WERI-Rb-1 (cell line): ENCODE results near the gene GGN.
A peak's percentile ranks its signal among the peaks of the same experiment; 100 is the strongest.

Source experiments
- DNase-seq: peaks from one replicate; pipeline ENCODE4 v3.0.0-alpha.2; 2020
- H3K27ac ChIP-seq: fragments of 250-450 bp; sonication (Bioruptor Pico); 2 replicates; pipeline ENCODE4 v1.5.1; 2020; ENCODE audit warnings: mild to moderate bottlenecking, moderate library complexity
- H3K27me3 ChIP-seq: fragments of 250-450 bp; sonication (Bioruptor Pico); 2 replicates; pipeline ENCODE4 v1.5.1; 2021; ENCODE audit warnings: mild to moderate bottlenecking, low read depth, moderate library complexity; ENCODE audit not compliant: insufficient read depth, severe bottlenecking
- H3K36me3 ChIP-seq: fragments of 250-450 bp; sonication (Bioruptor Pico); 2 replicates; pipeline ENCODE4 v1.5.1; 2020; ENCODE audit warnings: mild to moderate bottlenecking, moderate library complexity
- H3K4me3 ChIP-seq: 2 replicates; pipeline ENCODE4 v1.5.1; 2011; ENCODE audit warnings: low read depth, mild to moderate bottlenecking, control low read depth, low read length
- H3K9me3 ChIP-seq: fragments of 250-450 bp; sonication (Bioruptor Pico); 2 replicates; pipeline ENCODE4 v1.5.1; 2021; ENCODE audit warnings: mild to moderate bottlenecking, moderate library complexity; ENCODE audit not compliant: severe bottlenecking
- TF ChIP-seq, protein P1 (sequence below): IDR thresholded peaks from 2 replicates; pipeline ENCODE4 v1.5.1; 2011; ENCODE audit warnings: low read depth, mild to moderate bottlenecking, control low read depth, inconsistent platforms, low read length

GGN gene

DNA sequence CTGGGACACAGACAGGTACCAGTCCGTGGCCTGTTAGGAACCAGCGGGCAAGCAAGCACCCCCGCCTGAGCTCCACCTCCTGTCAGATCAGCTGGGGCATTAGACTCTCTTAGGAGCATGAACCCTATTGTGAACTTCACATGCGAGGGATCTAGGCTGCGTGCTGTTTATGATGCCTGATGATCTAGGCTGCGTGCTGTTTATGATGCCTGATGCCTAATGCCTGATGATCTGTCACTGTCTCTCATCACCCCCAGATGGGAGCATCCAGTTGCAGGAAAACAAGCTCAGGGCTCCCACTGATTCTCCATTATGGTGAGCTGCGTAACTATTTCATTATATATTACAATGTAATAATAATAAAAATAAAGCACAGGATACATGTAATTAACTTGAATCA is 34.6 kb upstream of the GGN start:
- DNase-seq = no peak
- Histone ChIP-seq H3K9me3 (no peaks in the 10 kb centered on the region), H3K4me3 (no peak overlapping the region), H3K27me3 (no peaks in the 10 kb centered on the region), H3K36me3 (no peaks in the 10 kb centered on the region), H3K27ac (no peak overlapping the region)
- TF ChIP-seq, protein P1, sequence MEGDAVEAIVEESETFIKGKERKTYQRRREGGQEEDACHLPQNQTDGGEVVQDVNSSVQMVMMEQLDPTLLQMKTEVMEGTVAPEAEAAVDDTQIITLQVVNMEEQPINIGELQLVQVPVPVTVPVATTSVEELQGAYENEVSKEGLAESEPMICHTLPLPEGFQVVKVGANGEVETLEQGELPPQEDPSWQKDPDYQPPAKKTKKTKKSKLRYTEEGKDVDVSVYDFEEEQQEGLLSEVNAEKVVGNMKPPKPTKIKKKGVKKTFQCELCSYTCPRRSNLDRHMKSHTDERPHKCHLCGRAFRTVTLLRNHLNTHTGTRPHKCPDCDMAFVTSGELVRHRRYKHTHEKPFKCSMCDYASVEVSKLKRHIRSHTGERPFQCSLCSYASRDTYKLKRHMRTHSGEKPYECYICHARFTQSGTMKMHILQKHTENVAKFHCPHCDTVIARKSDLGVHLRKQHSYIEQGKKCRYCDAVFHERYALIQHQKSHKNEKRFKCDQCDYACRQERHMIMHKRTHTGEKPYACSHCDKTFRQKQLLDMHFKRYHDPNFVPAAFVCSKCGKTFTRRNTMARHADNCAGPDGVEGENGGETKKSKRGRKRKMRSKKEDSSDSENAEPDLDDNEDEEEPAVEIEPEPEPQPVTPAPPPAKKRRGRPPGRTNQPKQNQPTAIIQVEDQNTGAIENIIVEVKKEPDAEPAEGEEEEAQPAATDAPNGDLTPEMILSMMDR = no peak

DNA sequence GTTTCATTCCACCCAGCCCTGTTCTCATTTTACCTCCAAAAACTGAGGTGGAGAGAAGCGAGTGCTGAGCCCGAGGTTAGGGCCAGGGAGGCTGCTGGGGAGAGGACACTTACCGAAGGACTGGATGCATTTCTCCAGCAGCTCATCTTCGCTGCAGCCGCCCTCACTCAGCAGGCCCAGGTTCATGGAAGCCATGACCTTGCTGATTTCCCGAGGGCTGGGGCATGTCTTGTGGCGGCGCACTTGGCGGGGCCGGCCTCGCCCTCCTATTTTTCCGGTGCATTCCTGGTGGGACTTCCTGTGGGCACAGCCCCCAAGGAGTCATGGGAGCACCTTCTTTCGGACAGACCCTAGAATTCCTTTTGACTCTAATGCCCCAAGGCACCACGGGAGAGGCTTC is 34.0 kb upstream of the GGN start:
- TF ChIP-seq, protein P1 = no peak
- no peak for DNase-seq
- H3K27ac ChIP-seq = no peak overlapping the region
- H3K27me3 ChIP-seq = no peaks in the 10 kb centered on the region
- no peaks in the 10 kb centered on the region for H3K36me3 ChIP-seq
- no peaks in the 10 kb centered on the region for H3K9me3 ChIP-seq
- no peak overlapping the region for H3K4me3 ChIP-seq

DNA sequence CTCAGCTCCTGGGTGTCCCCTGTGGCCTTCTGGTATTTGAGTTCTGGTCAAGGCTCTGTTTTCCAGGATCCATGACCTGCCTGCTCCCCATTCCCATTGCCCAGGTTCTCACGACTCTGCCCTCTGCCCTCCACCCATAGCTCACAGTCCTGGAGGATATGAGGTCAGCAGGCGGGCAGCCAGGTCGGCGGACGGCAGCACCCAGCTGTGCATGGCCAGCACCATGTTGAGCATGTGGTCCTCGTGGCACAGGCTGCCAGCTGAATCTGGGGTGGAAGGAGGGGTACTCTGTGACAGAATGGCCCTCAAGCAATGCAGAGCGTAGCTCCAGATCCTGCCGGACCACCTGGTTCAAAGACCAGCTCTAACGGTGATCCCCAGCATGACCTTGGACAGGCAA is 33.1 kb upstream of the GGN start:
- TF ChIP-seq, protein P1 = no peak
- Histone ChIP-seq H3K27me3 (no peaks in the 10 kb centered on the region), H3K4me3 (no peak overlapping the region), H3K27ac (no peak overlapping the region), H3K9me3 (no peaks in the 10 kb centered on the region), H3K36me3 (no peaks in the 10 kb centered on the region)
- no peak for DNase-seq

DNA sequence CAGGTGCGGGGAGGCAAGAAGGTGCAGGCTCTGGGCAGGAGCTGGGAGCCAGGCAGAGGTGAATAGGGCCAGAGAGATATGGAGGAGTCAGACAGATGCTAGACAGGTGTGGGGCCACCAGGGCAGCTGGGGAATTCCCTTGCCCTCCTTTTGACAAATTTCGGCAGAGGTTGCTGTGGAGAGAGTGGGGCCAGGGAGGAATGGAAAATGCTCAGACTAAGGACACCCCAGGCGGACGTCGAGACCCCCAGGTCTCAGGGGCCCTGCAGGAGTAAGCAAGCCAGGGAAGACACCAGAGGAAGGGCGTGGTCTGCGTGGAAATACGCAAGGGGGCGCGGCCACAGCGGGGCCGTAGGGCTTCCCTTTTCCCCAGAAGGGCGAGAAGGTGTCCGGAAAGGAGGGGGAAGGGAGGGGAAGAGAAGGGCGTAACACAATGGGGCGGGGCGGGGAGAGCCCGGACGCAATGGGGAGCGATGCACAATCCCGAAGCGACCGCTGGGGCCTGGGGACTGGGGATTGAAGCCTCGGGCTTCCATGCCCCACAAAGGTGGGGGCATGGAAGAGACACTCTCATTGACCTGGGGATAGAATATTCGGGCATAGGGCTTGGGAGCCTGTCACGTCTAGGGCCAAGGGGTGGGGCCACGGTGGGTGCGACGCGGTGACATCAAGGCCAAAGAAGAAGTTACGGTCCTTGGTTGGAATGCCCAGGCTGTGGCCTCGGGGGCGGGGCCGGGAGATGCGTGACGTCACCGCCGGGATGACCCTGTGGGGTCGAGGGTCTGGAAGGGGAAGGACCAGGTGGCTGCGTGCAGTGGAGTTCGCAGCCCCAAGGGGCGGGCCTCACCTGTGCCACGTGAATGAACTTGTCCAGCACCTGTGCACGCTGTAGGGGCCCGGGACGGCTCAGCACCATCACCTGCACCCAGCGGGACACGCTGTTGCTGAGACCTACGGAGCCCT is 30.0 kb upstream of the GGN start:
- TF ChIP-seq, protein P1 = no peak
- no peak overlapping the region for H3K4me3 ChIP-seq
- no peaks in the 10 kb centered on the region for H3K27me3 ChIP-seq
- no peaks in the 10 kb centered on the region for H3K9me3 ChIP-seq
- no peak overlapping the region for H3K27ac ChIP-seq
- no peak for DNase-seq
- no peaks in the 10 kb centered on the region for H3K36me3 ChIP-seq

DNA sequence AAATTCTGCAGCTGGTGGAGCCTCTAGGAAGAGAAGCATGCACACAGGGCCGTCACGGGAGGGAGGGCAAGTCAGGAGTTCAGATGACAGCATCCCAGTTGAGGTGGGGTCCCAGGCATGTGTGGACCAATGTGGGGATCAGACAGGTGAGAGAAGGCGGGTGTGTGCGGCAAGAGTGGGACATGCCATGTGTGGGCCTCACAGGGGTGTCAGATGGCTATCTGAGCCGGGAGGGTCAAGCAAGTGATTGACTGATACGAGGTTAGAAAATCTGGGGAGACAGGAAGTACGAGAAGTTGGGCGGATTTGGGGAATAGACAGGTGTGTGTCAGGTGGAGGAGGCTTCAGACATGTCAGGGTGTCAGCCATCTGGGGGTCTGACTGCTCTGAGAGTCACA is 29.3 kb upstream of the GGN start:
- no peak for DNase-seq
- no peak overlapping the region for H3K4me3 ChIP-seq
- H3K27ac ChIP-seq = no peak overlapping the region
- H3K9me3 ChIP-seq = peaks cover under 1% of the 10 kb centered on the region
- H3K27me3 ChIP-seq = no peaks in the 10 kb centered on the region
- no peaks in the 10 kb centered on the region for H3K36me3 ChIP-seq
- TF ChIP-seq, protein P1 = no peak

DNA sequence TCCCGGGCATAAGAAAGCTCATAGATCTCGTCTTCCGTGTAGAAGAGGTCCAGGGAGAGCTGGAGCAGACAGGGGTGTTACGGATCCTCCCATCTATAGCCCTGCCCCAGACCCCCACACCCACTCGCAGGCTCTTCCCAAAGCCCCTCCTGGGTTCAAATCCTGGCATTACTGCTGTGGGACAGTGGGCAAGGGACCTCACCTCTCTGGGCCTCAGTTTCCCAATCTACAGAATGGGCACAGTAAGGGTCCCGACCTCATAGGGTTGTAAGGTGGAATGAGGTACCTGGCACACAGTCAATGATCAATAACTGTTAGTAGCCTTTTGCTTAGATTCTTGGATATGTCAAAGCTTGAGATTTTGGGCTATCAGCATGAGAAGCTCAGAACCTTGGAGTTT is 25.6 kb upstream of the GGN start:
- TF ChIP-seq, protein P1 = no peak
- Histone ChIP-seq H3K27ac (peak overlapping the region; percentile 97), H3K36me3 (no peaks in the 10 kb centered on the region; the same call in 1 of the 2 replicates), H3K27me3 (no peaks in the 10 kb centered on the region), H3K4me3 (no peak overlapping the region; the same call in 1 of the 2 replicates), H3K9me3 (peaks cover 4% of the 10 kb centered on the region)
- DNase-seq = no peak
